Embryonic facial prominence (tissue), 1 donor: ENCODE measurements around the gene LEO1.

Source experiments
- DNase-seq: peaks from one replicate; pipeline ENCODE4 v3.0.0-alpha.2; 2016; ENCODE audit errors: extremely low spot score

The LEO1 gene

GRCh38 chr15:51971375-51972133, at the start of gene LEO1:
Gene LEO1, minus strand, starts transcription at chr15:51971778. Its CDS starts 33 bp downstream, at chr15:51971745.
- DNase-seq: peak; percentile 98

- DNase-seq: no peak
These were observed 49.6 kb upstream of the LEO1 start for GRCh38 chr15:52021128-52021671.

DNA sequence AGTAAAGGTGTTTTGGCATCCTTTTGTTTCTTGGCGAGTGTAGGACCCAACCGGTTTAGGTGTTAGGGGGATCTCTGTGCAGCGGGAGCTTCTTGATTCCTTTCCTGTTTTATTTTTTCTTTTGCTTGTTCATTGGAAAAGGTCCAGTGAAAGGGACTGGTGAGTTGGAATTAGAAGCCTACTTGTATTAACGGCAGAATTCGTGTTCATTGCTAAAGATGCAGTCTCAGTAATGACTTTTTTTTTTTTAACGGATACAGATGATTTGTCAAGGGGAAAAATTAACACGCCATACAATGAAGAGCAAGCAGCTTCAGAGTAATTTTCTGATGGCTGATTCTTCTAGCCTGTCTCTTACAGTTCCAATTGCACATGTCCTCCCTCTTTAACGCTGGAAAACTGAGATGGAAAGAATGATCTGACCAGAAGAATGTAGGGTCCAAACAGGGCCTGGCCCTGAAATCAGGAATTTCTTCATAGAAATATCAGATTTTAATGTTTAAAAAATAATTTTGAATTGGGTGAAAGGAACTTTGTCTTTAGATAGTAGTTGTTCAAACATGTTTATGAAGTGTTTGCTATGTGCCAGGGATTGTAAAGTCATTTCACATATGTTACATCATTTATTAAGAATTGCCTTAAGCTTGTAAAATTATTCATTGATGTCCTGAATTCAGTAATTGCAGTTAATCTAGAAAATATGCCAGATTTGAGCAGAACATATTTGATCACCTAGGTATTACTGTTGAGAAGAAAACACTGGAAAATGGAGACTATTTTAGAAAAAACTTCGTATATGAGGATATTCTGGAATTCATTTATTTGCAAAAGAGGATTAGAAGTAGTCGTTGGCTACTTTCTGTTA, 48.9 kb upstream of the LEO1 start:
- no peak for DNase-seq

DNA sequence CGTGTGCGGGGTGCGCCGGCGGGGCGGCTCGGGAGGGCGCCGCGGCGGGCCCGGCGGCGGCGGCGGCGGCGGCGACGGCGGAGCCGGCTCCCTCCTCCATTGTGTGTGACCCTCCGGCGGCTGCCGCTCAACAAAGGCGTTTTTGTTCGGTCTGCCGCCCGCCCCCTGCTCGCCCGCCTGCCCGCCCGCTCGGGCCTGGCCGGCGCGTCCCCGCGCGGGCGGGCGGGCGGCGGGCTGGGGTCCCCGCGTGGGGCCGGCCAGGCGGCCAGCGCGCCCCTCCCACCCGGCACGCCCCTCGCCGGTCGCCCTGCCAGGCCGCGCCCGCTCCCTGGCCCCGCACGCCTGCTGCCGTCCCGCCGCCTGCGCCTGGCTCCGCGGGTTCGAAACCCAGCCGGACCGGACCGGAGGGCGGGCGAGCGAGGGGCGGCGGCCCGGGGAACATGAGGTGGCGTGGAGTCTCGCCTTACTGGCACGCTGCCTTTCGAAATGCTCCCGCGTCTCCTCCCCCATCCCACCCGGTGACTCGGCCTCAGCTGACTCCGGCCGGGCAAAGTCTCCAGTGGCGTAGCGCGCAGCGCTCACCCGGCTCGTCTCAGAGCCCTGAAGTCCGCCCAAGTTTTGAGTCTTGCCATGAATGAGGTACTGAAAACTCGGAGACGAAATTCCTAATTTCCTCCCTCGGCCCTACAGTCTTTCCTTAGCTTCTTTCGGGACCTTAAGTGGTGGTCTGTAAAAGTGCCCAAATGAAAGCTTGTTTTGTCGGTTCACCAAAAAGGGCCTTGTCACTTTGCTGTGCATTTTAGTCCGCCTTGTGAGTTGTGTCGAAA, 48.0 kb upstream of the LEO1 start:
- peak; percentile 28 for DNase-seq

DNA sequence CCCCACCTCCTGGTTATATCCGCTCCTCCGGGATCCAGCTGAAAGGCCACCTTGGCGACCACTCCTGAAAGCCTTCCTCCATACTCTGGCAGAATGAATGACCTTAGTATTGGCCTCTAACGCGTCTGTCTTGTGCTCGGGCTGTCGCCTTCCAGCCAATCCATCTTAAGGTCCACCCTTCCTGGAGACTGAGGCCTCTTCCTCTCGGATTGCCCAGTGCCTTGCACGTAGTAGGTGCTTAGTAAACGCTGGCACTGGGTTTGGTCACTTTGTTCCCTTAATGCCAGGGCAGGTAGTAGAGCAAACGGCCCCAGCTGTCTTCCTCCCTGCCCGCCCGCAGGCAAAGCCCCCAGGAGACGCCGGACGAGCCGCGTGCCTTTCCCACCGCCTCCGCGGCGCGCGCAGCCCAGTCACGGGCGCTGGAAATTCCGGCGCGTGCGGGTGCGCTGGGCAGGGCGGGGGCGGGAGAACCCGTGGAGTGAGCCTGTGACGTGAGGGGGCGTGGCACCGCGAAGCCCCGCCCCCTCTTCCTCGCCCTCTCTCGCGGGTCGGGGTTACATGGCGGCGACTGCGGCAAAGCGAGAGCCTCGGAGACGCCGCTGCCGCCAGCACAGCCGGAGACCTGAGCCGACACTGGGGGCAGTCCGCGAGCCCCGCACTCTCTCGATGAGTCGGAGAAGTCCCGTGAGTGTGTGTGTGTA, 47.3 kb upstream of the LEO1 start, which contains the start of gene MAPK6:
Gene MAPK6, plus strand, starts transcription at position 527 of the 701 bp plus-strand sequence. CDS start 27,242 bp downstream, outside the sequence.
- DNase-seq: peak; percentile 91

DNA sequence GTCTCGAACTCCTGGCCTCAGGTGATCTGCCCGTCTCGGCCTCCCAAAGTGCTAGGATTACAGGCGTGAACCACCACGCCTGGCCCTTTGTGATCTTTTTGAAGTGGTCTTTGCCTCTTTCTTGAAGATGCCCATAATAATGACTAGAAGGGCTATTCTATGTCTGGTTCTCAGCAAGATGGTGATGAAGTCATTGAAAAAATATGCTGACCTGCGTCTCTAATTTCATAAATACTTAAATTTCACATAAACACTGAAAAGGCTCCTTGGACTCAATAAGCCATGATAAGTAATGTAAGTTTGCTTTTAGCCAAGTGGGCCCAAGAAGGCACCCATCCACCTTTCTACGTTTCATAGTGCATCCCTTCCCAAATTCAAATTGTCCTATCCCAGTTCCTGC, 46.7 kb upstream of the LEO1 start:
- DNase-seq: no peak

GRCh38 chr15:52016316-52016715, 44.7 kb upstream of the LEO1 start:
- no peak for DNase-seq

GRCh38 chr15:52014616-52015015, 43.0 kb upstream of the LEO1 start:
- no peak for DNase-seq

GRCh38 chr15:52013151-52013791, 41.7 kb upstream of the LEO1 start:
- DNase-seq: no peak

DNA sequence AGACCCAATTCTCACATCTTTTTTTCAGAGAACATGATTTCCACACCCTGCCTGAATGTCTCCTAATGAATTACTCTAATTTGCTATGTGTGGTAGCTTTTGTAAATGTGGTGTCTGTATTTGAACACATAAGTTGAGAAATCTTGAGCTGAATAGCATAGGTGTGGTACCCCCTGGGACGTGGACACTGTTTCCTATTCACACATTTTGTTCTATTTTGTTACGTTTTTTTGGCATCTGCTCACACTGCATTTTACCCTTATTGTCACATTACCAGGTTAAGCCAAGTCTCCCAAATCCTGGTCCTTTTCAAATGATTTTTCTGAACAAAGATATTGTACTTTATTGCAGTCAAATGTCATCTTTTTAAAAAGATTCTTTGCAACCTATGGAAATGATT, 40.6 kb upstream of the LEO1 start:
- DNase-seq: no peak

- no peak for DNase-seq
These were observed 40.1 kb upstream of the LEO1 start for GRCh38 chr15:52011711-52012144.

GRCh38 chr15:52010633-52011595, 39.3 kb upstream of the LEO1 start:
- DNase-seq: no peak

DNA sequence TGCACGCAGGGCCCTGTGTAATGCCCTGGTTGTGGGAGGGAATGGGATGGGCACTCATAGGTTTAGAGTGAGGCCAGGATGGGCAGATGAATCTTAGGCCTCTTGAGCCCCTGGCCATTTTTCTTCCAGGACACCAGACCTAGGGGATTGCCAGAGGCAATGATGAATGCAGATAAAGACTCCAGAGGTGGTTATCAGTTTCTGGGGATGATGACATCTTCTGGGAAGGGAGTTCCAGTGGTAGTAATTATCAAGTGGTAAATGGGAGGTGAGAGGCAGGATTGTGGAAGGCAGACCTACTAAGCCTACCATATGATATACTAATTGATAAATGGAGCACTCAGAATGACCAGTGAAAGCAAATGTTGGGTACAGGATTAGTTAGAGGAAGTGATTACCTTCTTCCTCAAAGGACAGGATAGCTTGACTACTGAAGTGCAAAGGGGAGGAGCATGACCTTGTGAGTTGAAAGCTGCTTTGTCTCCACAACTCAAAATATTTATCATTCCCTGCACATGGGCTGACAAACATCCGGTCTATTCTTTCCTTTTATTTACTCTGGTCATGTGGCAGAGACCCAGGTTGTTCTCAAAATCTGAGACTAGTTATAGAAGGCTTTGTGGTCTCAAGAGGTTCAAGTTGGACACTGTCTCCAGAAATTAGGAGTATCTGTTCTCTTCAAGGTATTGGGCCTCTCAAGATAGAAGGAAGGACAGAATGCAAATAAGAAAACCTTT, 37.3 kb upstream of the LEO1 start:
- DNase-seq: no peak

DNA sequence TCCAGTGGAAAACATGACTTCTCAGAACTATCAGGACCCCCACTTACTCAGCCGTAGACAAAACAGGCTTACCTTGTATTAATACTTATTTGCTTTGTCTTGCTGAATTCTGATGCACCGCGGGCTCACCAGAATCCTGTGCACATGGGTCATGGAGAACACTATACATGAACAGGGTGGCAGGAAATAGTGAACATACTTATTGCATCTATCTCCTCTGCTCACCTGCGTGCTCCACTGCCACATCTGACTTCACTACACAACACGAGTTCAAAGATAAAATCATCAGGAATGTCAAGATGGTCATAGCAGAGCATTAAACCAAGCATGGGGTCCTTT, 36.8 kb upstream of the LEO1 start:
- no peak for DNase-seq

DNA sequence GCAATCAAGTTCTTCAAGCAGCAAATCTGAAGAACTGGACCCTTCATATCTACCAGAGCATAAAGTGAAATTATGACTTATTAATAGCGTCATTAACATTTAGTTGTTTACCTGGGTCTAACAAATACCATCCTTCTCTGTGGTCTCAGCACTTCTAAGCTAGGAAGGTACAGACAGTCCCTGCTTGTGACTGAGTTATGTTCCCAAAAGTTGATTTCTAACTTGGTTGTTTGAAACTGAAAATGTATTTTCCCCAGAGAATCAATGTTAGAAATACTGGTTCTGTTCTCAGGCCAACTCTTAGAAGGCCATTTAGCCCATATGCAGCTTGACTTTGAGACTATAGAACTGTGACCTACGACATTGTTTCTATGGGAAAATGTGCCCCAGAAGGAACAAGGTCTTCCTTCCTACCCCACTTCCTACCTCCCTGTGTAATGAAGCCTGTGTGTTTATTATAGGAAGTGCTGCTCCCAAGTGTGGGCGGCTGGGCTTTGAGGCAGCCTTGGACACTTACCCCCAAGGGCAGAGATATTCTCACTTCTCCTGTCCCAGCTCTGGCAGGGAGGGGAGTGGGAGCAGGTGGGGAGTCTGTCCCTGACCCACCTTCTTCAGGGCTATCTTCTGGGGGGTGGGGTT, 35.2 kb upstream of the LEO1 start:
- no peak for DNase-seq

DNA sequence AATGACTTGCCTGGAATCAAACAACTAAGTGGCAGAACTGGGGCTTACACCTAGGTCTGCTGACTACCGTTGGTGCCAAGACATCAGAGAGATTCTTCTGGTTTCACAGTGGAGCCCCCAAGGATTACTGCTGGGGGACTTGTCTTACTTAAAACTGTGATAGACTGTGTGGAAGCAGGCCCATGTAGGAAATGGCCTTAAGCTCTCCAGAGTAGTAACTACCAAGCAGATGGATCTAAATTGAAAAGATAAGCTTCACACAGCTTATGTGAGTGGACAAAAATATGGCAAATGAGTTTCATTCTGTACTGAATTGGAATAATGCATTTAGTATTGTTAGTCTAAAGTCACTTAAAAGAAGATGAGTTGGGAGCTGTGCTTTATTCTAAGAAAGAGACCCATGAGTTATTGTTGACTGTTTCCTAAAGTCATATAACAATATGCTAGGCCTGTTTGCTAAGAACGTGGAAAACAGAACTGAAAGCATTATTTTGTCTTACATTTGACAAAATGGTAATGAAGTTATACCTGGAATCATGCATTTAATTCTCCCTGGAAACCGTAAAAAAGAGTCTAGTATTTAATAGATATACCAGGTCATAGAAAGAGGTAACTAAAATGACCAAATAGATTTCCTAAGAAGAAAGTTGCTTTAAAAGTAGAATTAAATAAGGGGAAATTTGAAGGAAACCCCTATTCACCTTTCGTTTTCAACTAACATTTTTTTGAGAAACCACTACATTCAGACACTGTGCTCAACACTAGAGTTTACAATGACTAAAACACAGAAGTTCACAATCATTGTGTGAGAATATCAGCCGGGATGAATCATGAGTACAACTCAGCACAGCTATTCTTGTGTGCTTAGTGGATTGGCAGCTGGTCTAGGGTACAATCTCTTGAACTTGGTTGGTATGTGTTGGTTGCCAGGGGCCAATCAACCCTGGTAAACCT, 34.4 kb upstream of the LEO1 start:
- DNase-seq: no peak

- DNase-seq: no peak
These were observed 33.2 kb upstream of the LEO1 start for GRCh38 chr15:52004806-52005205.
